Left kidney (tissue), 2 donors: ENCODE data around the gene NUDT3. TPM values are rescaled to one million over a fixed set of nuclear protein-coding genes. Genes with fewer than 3 reads are reported as not detected.

Experiments used
- DNase-seq: peaks from one replicate; pipeline ENCODE4 v3.0.0-alpha.2; 2013
- polyA plus RNA-seq: library from polyadenylated mRNA; unstranded; fragments of 120-200 nt; gene quantifications from one replicate; pipeline ENCODE4 v1.2.1, GENCODE V29; 2013; ENCODE audit not compliant: insufficient read length

Gene NUDT3
- polyA plus RNA-seq, 1 donor, result 16.7 TPM

DNA sequence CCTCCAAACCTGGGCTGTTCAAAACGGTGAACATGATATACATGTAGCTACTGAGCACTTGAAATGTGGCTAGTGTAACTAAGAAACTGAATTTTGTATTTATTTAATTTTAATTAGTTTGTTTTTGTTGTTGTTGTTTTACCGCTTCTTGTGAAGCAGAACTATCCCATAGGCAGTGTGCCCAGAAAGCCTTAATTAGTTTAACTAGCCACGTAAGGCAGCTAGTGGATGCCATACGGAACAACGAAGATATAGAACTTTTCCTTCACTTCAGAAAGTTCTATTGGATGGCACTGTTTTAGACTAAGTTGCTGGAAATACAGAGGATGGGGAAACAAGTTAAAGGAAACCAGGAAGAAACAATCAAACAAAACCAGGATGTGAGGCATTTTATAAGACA lies 70.6 kb downstream of the NUDT3 start:
- no peak for DNase-seq

GRCh38 chr6:34319471-34319885 lies 73.0 kb downstream of the NUDT3 start:
- peak; percentile 44 for DNase-seq

DNA sequence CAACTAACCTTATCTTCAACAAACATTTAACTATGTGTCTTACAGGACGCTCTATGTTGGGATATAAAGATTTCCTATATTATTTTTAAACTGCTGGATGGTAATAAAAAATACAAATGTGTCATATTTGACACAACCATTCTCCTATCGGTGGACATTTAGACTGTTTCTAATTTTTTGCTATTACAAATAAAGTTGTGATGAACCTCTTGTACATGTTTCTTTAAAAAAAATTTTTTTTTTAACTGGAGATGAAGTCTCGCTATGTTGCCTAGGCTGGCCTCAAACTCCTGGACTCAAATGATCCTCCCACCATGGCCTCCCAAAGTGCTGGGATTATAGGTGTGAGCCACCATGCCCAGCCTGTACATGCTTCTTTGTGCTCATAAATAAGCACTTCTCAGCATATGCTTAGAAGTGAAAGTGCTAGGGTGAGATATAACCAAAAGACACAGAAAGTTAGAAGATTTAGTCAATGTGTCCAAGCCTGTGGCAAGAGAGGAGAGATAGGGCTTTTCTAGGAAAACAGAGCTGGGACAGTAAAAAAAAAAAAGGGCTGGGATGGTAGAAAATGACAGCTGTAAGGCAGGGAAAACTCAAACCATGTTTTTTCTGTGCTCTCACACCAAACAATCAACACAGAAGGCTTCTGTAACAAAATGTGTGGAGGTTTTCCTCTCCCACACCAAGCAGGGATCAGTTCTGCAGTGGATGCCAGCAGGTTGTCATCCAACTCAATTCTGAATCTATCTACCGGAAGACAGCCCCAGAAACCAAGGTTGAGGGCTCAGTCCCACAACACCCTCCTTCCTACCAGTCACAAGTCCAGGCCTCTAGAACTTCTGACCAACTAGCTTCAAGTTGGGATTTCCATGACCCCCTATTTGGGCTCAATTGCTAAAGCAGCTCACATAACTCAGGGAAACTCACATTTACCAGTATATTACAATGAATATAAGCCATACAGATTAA lies 73.7 kb downstream of the NUDT3 start:
- DNase-seq, result no peak

- no peak for DNase-seq
Measured at GRCh38 chr6:34317882-34318498, 74.5 kb downstream of the NUDT3 start.

DNA sequence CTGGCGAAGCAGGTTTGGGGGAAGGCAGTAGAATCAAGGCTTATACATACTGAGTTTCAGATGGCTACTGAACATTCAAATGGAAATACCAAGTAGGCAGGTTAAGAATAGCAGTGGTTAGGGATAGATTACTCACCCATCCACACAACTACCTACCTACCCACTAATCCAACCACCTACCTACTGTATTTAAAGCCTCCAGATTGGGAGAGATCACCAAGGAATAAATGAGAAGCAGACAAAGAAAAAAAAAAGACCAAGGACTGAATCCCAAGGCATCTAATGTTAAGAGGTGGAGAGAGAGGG lies 75.3 kb downstream of the NUDT3 start:
- DNase-seq, result no peak

GRCh38 chr6:34316431-34317171 lies 75.9 kb downstream of the NUDT3 start:
- no peak for DNase-seq

DNA sequence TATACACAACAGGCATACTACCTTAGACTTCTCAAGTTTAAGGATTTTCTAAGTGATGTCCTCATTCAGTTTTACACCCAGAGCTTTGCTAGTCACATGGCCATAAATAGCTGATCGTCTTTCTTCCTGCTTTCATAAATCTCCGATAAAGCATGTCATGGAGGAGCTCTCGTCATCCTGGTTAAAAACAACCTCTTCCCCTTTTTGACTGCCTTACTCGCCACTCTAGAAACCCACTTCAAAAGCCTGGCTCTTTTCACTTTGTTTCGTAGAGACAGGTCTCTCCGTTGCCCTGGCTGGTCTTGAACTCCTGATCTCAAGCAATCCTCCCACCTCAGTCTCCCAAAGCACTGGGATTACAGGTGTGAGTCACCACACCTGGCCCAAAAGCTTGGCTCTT lies 76.7 kb downstream of the NUDT3 start:
- DNase-seq, result no peak

DNA sequence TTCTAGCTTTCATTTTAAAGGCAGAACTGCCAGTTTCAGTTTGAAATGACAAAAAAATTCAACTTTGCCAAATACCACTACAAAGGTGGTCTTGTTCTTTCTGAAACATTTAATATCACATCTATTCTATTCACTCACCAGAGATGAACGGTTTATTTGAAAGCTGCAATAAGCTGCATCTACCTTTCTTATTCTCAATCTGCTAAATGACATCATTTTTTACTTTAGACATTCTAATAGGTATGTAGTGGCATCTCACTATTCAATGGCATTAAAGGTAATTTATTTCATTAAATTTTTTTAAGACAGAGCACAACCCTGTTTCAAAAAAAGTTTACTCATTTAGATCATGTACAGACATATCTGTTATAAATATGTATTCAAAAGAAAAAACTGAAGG lies 77.2 kb downstream of the NUDT3 start:
- no peak for DNase-seq

DNA sequence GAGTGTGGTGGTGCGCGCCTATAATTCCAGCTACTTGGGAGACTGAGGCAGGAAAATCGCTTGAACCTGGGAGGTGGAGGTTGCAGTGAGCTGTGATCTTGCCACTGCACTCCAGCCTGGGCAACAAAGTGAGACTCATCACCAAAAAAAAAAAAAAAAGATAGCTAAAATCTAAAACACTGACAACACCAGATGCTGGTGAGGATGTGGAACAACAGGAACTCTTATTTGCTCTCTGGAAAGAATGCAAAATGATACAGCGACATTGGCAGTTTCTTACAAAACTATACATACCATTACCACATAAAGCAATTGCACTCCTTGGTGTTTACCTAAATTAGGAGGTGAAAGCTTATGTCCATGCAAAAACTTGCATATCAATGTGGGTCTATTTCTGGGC lies 80.2 kb downstream of the NUDT3 start:
- no peak for DNase-seq

GRCh38 chr6:34310817-34311216 lies 81.7 kb downstream of the NUDT3 start:
- no peak for DNase-seq

- no peak for DNase-seq
Measured at GRCh38 chr6:34308483-34308882, 84.0 kb downstream of the NUDT3 start.

DNA sequence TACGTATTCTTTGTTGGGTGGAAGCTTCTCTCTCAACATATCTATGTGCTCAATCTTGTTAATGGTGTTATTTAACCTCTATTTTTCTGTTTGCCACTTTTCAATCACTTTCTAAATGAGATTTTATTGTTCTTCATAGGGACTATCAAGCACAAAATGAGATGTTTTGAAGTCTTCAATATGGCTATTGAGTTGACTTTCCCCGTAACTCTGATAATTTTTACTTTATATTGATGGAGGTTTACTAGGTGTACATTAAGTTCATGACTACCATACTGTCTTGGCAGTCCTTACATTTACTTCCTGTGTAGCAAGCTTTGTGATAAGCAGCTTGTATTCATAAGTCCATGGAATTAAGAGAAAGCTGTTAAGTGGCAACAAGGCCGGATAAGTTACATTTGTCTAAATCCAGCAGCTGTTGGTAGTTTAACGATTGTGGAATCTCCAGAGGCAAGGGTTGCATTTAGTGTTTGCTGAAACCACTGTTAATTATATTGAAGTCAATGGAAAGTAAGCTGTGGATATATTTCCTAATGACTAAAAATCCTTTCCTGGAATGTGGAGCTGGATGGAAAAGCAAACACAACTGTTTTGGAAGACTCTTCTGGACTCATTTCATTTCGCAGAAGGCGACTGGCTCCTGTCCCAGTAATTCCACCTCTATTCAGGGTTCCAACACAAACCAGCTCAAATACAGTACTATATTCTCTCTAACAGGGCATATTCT lies 86.3 kb downstream of the NUDT3 start:
- DNase-seq, result no peak

DNA sequence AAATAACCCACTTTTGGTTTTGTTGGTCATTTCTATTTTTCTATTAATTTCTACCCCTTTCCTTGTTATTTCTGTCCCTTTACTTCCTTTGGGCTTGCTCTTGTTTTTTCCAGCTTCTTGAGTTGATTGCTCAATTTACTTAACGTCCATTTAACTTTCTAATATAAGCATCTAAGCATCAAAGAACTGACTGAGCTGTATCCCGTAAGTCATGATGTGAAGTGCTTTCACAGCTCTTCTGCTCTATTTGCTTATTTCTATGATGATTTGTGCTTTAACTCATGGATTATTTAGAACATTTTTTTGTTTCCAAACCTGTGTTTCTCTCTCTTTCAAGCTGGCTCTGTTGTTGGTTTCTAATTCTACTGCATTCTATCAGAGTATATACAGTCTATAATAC lies 87.0 kb downstream of the NUDT3 start:
- no peak for DNase-seq

DNA sequence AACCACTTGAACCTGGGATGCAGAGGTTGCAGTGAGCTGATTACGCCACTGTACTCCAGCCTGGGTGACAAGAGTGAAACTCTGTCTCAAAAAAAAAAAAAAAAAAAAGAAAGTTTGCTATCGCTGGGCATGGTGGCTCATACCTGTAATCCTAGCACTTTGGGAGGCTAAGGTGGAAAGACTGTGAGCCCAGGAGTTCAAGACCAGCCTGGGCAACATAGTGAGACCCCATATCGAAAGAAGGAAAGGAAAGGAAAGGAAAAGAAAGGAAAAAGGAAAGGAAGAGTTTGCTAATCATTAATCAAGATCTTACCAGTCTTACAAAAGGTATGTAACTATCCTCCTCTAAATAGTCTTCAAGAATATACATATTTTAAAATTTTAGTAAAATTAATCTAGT lies 88.3 kb downstream of the NUDT3 start:
- no peak for DNase-seq

GRCh38 chr6:34302929-34303328 lies 89.5 kb downstream of the NUDT3 start:
- no peak for DNase-seq

- DNase-seq, result peak; percentile 36
Measured at GRCh38 chr6:34301408-34301807, 91.1 kb downstream of the NUDT3 start.

- DNase-seq, result no peak
Measured at GRCh38 chr6:34300332-34300751, 92.1 kb downstream of the NUDT3 start.

DNA sequence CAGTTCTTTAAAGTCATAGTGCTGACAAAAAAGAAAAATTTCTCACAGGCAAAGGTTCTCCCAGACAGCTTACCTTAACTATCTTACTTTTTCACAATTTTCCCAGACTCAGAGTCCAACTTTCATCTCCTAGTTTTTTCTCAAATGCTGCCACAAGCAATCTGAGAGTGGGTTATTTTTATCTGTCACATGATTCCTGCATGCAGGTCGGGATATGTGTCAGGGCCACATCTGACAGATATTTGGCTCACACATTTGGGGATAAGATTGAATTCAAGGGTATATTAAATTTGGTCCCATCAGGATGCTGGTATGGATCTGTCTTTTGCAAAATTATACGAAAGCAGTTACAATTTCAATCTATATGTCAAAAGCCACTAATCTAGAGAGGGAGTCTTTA lies 93.5 kb downstream of the NUDT3 start:
- DNase-seq, result no peak

- DNase-seq, result no peak
Measured at GRCh38 chr6:34295721-34296120, 96.7 kb downstream of the NUDT3 start.

- DNase-seq, result no peak
Measured at GRCh38 chr6:34292954-34293353, 99.5 kb downstream of the NUDT3 start.

GRCh38 chr6:34289137-34289536 lies 103.3 kb downstream of the NUDT3 start:
- DNase-seq, result no peak

- DNase-seq, result no peak
Measured at GRCh38 chr6:34288581-34288980, 103.9 kb downstream of the NUDT3 start.
